SH-SY5Y (cell line): Measurements from ENCODE around the gene KCNA10.

Experiments used
- GATA2 ChIP-seq: IDR thresholded peaks from 2 replicates; pipeline ENCODE4 v1.6.1; 2011; ENCODE audit warnings: mild to moderate bottlenecking, low read depth, low read length
- GATA3 ChIP-seq: IDR thresholded peaks from 2 replicates; pipeline ENCODE4 v1.6.1; 2011; ENCODE audit warnings: low read depth, mild to moderate bottlenecking, low read length, moderate library complexity

The KCNA10 gene

DNA sequence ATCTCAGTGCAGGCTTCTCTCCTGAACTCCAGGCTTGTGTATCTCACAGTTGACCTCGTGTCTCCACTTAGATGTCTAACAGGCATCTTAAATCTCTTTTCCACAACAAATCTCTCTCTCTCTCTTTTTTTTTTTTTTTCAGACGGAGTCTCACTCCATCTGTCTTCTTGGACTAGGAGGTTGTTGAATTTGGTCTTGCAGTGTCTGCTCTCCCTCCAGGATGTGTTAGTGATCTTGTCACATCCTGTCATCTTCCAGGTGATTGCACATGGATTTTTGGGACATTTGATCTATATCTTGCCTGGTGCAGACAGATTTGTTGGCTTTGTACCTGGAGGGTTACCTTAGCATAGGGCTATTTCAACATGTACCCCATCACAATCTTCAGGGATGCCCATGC lies 26.5 kb upstream of the KCNA10 start:
- TF ChIP-seq GATA3 (no peak), GATA2 (no peak)

DNA sequence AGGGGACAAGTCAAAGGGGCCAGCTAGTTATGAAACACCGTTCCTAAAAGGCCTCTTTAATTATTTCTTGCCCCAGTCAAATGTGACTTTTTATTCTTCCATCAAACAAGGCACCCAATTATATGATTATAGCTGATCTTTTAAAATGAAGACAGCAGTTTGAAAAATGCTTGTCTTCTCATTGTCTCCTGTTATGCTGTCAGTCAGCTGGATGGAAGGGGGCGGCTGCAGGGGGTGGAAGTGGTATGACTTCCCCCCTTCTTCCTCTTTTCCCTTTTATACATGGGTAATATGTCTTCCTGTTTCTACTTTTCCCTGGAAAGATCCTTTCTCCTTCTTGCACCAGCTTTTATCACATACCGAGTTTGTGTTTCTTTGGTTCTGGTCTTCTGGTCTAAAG lies 25.8 kb upstream of the KCNA10 start:
- no peak for TF ChIP-seq GATA2
- no peak for TF ChIP-seq GATA3

DNA sequence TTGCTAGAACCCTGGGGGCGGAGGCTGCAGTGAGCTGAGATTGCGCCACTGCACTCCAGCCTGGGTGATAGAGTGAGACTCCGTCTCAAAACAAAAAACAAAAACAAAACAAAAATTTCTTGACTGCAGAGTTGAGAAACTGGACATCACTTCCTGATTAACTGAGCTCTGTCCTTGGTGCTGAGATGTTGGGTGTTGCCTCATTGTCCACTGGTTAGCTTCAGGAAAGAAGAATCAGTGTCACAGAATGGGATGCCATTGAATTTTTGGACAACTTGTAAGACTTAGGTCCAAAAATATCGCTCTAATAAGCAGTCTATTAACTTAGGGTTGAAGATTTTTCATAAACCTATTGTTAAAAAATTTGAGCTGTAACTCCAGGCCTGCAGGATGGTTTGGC lies 23.8 kb upstream of the KCNA10 start:
- no peak for TF ChIP-seq GATA2
- TF ChIP-seq GATA3, result no peak

DNA sequence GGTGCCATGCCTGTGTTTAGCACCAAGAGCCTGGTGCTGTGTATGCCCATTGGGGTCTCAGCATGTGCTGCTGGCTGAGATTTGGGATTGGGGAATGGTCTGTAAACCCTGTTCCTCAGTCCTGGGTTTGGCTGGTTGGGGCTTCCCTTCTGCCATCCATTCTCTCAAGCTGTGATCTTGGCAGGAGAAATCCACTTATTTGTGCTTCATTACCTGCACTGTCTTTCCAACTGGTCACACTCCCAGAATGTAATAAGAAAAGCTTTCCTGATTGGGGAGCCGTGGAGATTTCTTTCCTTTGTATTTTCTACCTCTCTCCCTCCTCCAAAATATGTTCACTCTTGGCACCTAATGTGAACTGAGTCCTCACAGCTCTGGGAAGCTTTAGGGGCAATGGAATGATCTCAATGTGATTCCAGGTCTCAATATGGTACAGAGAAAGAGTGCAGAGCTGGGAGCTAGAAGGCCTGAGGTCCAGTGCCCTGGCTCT lies 23.0 kb upstream of the KCNA10 start:
- TF ChIP-seq GATA3 (no peak), GATA2 (no peak)

DNA sequence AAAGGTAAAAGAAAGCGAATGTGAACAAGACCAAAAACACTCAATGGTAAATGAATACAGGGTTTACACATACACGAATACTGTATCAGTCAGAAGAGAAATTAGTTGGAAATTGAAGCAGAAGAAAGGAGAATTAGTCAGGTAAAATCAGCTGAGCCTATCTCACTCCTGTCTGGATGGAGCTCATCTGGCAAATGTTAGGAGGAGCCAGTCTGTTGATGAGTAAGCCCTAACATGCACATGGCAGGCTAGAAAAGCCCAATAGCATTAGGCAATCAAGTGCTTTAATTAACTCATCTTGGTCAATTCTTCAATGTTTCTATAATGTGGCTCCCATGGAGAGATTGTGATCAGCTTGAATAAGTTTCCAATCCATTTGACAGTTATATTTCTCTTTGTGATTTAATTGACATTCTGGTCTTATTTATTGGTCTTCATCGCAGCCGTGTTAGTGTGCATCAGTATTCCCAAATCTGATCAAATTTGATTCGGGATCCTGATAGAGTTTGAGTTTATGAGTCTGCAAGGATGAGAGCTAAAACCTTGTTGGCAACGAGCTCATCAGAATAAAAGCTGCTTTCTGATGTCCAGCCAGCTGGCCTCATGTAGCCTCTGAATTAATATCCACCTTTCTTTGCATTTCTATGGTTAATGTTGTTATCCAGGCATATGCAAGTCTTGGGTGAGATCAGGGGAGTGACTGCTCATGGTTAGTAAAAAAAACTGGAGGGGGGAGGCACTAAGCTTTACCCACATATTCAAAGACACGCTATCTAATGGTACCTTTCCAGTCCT lies 22.1 kb upstream of the KCNA10 start:
- no peak for TF ChIP-seq GATA2
- TF ChIP-seq GATA3, result no peak

DNA sequence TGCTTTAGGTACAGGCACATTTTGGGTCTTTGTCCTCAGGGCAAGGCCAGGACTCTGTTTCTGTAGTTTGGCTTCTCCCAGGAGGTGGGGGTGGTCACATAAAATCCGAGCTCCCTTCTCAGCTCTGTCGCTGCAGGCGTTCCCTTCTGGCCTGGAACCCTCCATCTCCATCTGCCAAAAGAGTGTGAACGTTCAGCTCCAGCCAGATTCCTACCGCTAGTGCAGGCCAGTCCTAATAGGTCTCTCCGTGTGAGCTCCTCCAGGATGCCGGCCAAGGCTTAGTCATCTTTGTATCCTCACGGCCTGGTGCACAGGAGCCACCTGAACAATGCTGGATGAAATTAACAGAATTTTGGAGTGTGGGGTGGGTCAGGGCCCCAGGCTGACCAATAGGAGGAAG lies 19.9 kb upstream of the KCNA10 start:
- TF ChIP-seq GATA3 (no peak), GATA2 (no peak)

DNA sequence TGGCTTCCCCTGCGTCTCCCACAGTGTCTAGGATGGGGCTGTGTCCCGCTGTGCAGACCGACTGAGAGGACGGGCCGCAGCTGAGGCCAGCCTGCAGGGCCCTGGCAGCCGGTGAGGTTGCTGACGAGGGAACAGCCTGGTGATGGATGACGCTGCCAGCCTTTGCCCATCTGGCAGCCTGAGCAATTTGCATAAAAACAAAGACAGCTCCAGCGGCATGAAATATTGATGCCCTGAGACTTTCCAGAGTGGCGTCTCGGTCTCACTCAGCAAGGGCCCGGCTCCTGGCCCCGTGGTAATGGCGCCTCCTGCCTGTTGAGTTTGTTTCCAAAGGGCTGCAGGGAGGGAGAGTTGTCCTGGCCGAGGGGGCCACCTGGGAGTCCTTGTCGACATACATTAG lies 19.1 kb upstream of the KCNA10 start:
- TF ChIP-seq GATA2 (no peak), GATA3 (no peak)

DNA sequence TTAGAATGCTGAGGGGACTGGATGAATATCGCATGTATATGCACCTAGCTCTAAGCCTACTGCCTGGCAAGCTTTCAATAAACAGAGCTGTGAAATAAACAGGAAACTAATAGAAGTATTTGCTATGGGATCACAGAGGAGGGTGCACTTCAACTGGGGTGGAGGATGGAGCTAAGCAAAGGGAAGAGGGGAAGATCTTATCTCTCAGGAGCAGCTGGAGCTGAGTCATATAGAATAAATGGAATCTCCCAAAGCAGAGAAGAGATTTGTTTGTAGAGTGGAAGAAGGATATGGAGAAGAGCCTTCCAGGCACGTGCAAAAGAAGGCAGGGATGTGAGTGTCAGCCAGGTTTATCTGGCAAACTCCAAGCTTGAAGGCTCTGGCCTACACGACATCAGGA lies 17.0 kb upstream of the KCNA10 start:
- TF ChIP-seq GATA3, result no peak
- peak; percentile 59 for TF ChIP-seq GATA2

DNA sequence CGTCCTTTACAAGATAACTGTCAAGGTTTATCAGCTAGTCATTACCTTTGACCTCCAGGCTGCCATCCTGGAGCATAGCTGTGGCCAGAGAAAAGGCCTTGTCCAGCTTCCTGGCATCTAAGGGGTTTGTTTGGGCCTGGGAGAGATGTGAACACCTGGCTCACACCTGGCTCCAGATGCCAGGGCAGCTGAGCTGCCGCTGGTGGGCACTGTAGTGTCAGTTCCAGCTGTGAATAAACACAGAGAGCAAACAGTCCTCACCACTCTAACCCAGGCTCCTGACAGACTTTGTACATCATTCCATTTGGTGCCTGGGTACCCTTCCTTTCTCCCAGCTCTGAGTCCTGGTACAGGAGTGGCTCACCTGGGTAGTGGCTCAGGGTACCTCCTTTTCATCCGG lies 14.3 kb upstream of the KCNA10 start:
- TF ChIP-seq GATA2 (no peak), GATA3 (no peak)

DNA sequence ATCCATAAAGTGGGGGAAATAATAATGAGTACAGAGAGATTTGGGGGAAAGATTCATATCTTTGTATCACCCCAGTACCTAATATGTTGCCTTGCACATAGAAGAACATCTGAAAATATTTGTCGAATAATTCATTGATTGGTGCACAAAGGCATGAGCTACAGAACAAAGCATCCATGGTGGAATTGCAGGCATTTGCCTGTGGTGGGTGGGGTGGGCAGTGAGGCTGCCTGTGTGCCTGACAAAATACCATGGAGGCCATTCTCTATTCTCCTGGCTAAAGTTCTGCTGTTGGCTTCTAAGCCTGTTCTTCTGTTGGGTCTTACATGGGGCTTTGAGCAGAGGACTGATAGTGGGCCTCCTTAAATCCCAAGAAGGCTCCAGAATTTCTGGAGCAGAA lies 10.0 kb upstream of the KCNA10 start:
- TF ChIP-seq GATA2, result no peak
- TF ChIP-seq GATA3, result no peak

DNA sequence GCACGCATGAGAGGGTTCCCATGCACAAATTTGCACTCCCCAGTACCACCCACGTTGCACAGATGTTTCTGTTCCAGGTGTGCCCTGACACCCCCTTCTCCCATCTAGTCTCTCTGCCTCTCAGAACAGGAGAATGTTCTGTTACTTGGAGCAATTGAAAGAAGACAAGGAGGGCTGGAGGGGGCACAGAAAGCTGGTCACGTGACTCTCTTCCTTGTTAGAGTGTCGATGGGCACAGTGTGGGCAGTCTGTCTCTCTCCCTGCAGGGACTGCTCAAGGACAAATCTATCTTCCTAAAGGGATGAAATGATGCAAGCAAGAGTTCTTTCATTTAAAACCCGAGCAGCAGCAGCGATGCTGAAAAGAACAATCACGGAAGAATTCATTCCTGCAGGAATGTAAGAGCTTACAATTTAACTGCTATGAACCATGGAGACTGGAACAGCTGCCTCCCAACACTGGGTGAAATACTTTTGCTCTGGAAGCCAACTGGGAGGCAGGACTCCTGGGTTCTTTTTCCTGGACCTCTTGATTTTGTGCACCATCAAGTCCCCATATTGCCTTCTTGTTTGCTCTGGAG lies 7.3 kb upstream of the KCNA10 start:
- no peak for TF ChIP-seq GATA3
- no peak for TF ChIP-seq GATA2

DNA sequence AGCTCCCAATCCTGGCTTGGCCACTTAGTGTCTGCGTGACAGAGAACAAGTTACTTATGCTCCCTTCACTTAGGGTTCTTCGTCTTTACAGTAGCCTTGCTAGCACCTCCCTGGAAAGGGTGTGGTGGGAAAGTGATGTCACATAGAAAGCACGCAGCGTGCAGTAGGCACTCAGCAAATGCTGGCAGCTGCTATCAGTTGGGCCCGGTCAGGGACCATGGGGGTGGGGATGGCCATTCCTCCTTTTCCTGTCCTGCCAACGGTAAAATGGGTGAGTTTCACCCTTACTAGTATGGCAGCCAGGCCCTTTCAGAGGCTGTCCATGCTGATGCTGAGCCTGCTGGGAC lies 6.2 kb upstream of the KCNA10 start:
- TF ChIP-seq GATA3, result no peak
- TF ChIP-seq GATA2, result no peak

DNA sequence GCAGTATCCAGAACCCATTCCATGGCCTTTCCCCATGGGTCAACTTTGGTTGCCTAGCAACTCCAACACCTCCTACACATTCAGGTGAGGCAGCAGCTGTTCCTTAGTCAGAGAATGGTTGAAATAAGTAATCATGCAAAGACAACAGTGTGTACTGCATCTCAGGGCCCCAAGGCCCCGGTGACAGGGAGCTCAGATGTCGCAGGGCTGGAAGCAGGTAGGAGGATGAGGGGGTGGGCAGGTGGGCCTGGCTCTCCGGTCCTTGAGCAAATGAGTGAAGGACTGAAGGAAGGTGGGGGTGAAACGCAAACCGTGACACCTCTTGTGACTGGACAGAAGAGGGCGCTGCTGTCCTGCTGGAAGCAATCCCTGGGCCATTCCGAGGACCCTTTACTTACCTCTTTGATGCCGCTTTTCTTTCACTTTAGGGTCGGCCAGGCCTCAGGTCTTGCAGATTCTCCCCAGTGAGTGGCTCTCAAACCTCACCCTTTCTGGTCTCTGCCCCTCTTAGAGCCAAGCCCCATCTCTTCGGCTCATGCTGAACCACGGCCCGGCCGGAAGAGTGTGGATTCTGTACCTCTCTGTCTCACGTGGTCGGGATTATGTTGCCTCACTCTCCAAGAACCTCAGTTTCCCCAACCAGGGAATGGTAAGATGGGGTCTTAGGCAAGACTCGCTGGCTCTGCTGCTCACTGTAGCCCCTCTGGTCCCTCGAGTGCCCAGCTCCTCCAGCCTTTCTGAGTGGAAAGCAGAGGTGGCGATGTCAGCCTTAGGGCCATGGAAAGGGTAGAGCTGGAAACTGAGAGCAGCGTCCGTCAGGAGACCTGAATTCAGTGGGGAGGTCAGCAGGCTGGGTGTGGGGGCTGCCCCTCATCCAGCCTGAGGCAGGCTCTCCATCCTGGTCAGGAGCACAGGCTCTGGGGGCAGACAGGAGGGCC lies 5.6 kb upstream of the KCNA10 start:
- TF ChIP-seq GATA2 (no peak), GATA3 (no peak)

DNA sequence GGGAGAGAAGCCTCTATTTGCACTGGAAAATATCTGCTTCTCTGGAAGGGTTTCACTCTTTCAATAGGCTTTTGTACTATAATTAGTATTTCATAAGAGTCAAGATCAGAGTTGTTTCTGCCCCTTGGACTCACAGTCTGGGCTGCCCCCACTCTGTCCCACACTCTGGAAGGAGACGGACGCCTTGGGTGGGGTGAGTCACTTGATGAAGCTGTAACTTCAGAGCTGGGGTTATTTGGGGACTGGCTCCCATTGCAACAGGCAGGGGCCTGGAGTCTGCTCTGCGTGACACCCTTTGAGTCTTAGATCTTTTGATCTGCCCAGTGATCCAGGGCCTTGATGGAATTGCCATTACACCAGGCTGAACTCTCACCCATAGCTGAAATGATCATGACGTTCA lies 4.0 kb upstream of the KCNA10 start:
- TF ChIP-seq GATA2 (no peak), GATA3 (no peak)

DNA sequence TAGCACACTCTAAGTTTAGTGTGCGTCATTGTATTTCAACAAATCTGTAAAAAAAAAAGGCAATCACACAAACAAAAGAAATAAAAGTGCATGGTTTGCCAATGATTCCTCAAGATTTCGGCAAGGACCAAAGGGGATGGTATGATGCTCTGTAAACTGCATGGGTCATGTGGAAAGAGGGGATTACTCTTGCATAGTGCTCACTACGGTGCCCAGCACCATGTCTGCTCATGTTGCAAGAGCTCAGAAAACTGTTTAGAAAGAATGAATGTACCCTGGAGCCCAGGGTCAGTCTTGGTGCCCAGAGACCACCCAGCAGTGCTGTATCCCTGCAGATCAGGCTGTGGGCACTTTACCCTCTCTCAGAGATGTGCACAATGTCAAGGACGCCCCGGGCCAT lies 3.6 kb upstream of the KCNA10 start:
- no peak for TF ChIP-seq GATA3

DNA sequence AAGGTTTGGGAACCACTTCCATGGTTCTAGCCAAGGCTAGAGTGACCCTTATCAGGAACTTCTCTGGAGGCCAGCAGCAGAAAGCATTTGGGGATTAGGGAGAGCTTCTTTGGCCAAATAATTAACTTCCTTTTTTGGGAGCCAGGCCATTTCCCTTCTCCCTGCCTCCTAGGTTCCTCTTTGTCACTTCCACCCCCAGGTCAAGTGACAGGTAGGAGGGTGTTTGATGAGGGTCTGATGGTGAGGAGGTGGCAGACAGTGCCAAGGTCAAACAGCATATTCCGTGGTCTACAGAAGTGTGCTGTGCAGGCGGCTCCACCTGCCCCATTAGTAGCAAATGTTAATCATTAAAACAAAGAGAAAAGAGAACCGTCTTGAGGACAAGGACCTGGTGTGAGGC lies 1.9 kb upstream of the KCNA10 start:
- TF ChIP-seq GATA3 (no peak), GATA2 (no peak)
